Fibroblast of lung (primary cell): ENCODE results near the gene HIP1. TPM values are rescaled to one million over a fixed set of nuclear protein-coding genes. Genes with fewer than 3 reads are reported as not detected.

ENCODE experiments used
- DNase-seq, 2 donors: peaks; one replicate each; pipeline versions ENCODE4 v3.0.0 to v3.0.0-alpha.2; 2010; ENCODE audit warnings: low read depth in 2 of 2
- H2AFZ ChIP-seq: 2 replicates; pipeline ENCODE4 v1.5.1; 2012; ENCODE audit warnings: low read length, control low read depth, inconsistent platforms
- H3K27ac ChIP-seq: 2 replicates; pipeline ENCODE4 v1.5.1; 2011; ENCODE audit warnings: low read length, control low read depth; ENCODE audit not compliant: insufficient read depth
- H3K27me3 ChIP-seq: 2 replicates; pipeline ENCODE4 v1.5.1; 2011; ENCODE audit warnings: mild to moderate bottlenecking, low read length; ENCODE audit not compliant: control insufficient read depth, insufficient read depth
- H3K36me3 ChIP-seq: 2 replicates; pipeline ENCODE4 v1.5.1; 2011; ENCODE audit warnings: low read length; ENCODE audit not compliant: control insufficient read depth, insufficient read depth
- H3K4me1 ChIP-seq: 2 replicates; pipeline ENCODE4 v1.5.1; 2011; ENCODE audit warnings: low read length; ENCODE audit not compliant: control insufficient read depth, insufficient read depth; ENCODE audit errors: extremely low read depth
- H3K4me2 ChIP-seq: 2 replicates; pipeline ENCODE4 v1.5.1; 2011; ENCODE audit warnings: low read length, control low read depth; ENCODE audit not compliant: insufficient read depth; ENCODE audit errors: extremely low read depth
- H3K4me3 ChIP-seq, 4 experiments: fragments of 200-600 bp in 1 of 4; sonication (generic) in 1 of 4; replicated peaks in 1 of 4; 2 replicates each; pipeline ENCODE4 v1.5.1; 2011 to 2016; ENCODE audit warnings: low read length in 4 of 4, low read depth in 3 of 4, mild to moderate bottlenecking in 3 of 4, control low read depth in 2 of 4, inconsistent platforms in 1 of 4, mixed read lengths in 1 of 4; ENCODE audit not compliant: insufficient read depth in 1 of 4; ENCODE audit errors: control extremely low read depth in 1 of 4
- H3K79me2 ChIP-seq: 2 replicates; pipeline ENCODE4 v1.5.1; 2012; ENCODE audit warnings: mild to moderate bottlenecking, low read length, inconsistent platforms; ENCODE audit not compliant: control insufficient read depth, insufficient read depth
- H3K9ac ChIP-seq: 2 replicates; pipeline ENCODE4 v1.5.1; 2011; ENCODE audit warnings: mild to moderate bottlenecking, low read length, control low read depth; ENCODE audit not compliant: insufficient read depth
- H3K9me3 ChIP-seq: 2 replicates; pipeline ENCODE4 v1.5.1; 2012; ENCODE audit warnings: low read depth, low read length; ENCODE audit not compliant: control insufficient read depth, insufficient read depth
- H4K20me1 ChIP-seq: 2 replicates; pipeline ENCODE4 v1.5.1; 2011; ENCODE audit warnings: low read length; ENCODE audit not compliant: control insufficient read depth, insufficient read depth; ENCODE audit errors: extremely low read depth
- CTCF ChIP-seq, 2 donors: IDR thresholded peaks in 1 of 2; conservative IDR thresholded peaks in 1 of 2; 1 replicate in 1 of 2; 2 replicates in 1 of 2; pipeline ENCODE4 v1.5.1; 2011 to 2012; ENCODE audit warnings: low read length in 2 of 2, control low read depth in 1 of 2, inconsistent platforms in 1 of 2, low read depth in 1 of 2, mild to moderate bottlenecking in 1 of 2
- EZH2 ChIP-seq: IDR thresholded peaks from 2 replicates; pipeline ENCODE4 v1.5.1; 2012; ENCODE audit warnings: low read length, control low read depth, mild to moderate bottlenecking; ENCODE audit errors: missing control alignments
- polyA plus RNA-seq, 2 donors: library from polyadenylated mRNA; depleted of rRNA in 1 of 2; stranded (reverse) in 1 of 2; unstranded in 1 of 2; fragments of >200 nt; gene quantifications; 2 replicates each; pipeline ENCODE4 v1.2.1, GENCODE V29; 2011 to 2012; ENCODE audit warnings: missing spikeins in 1 of 2
- total RNA-seq: library from RNA; depleted of rRNA; stranded (reverse); fragments of >200 nt; gene quantifications from 2 replicates; pipeline ENCODE4 v1.2.1, GENCODE V29; 2014

Gene HIP1
- total and polyA plus RNA-seq, 2 donors (not counting 1 experiment from before 2014, with no cell fraction given) = 27.2 to 31.3 TPM

- H3K9ac ChIP-seq = no peak overlapping the region
- no peak for TF ChIP-seq EZH2
- TF ChIP-seq CTCF (conservative IDR thresholded peaks at IDR 0.05 in 1 of 2, IDR thresholded peaks at IDR 0.05 in 1 of 2; ENCODE audit: low read depth in 1 of 2, low read length in 2 of 2) = no peak
- no peaks in the 10 kb centered on the region for H3K27me3 ChIP-seq
- H2AFZ ChIP-seq = no peak overlapping the region
- no peaks in the 10 kb centered on the region for H4K20me1 ChIP-seq
- no peaks in the 10 kb centered on the region for H3K9me3 ChIP-seq
- peaks cover 4% of the 10 kb centered on the region for H3K4me1 ChIP-seq
- DNase-seq = no peak
- no peaks in the 10 kb centered on the region for H3K36me3 ChIP-seq
- no peak overlapping the region for H3K4me3 ChIP-seq
- no peaks in the 10 kb centered on the region for H3K79me2 ChIP-seq
- no peak overlapping the region for H3K27ac ChIP-seq
- no peak overlapping the region for H3K4me2 ChIP-seq
These were observed 111.8 kb downstream of the HIP1 start for GRCh38 chr7:75626954-75627353.

- no peak overlapping the region for H3K27ac ChIP-seq
- no peak overlapping the region for H3K9ac ChIP-seq
- no peak for TF ChIP-seq CTCF (conservative IDR thresholded peaks at IDR 0.05 in 1 of 2, IDR thresholded peaks at IDR 0.05 in 1 of 2; ENCODE audit: low read depth in 1 of 2, low read length in 2 of 2)
- TF ChIP-seq EZH2 = no peak
- peaks cover 4% of the 10 kb centered on the region for H3K4me1 ChIP-seq
- H3K4me3 ChIP-seq = no peak overlapping the region
- no peak overlapping the region for H3K4me2 ChIP-seq
- no peak overlapping the region for H2AFZ ChIP-seq
- no peaks in the 10 kb centered on the region for H3K36me3 ChIP-seq
- no peaks in the 10 kb centered on the region for H3K9me3 ChIP-seq
- H3K27me3 ChIP-seq = no peaks in the 10 kb centered on the region
- DNase-seq = no peak
- no peaks in the 10 kb centered on the region for H4K20me1 ChIP-seq
- no peaks in the 10 kb centered on the region for H3K79me2 ChIP-seq
These were observed 112.9 kb downstream of the HIP1 start for GRCh38 chr7:75625868-75626267.

GRCh38 chr7:75624134-75624832 is 114.5 kb downstream of the HIP1 start:
- Histone ChIP-seq H3K4me2 (no peak overlapping the region), H2AFZ (no peak overlapping the region), H3K9ac (no peak overlapping the region), H3K4me1 (peaks cover 4% of the 10 kb centered on the region), H3K4me3 (no peak overlapping the region), H3K27ac (no peak overlapping the region), H3K27me3 (no peaks in the 10 kb centered on the region), H3K79me2 (no peaks in the 10 kb centered on the region), H4K20me1 (no peaks in the 10 kb centered on the region), H3K9me3 (no peaks in the 10 kb centered on the region), H3K36me3 (no peaks in the 10 kb centered on the region)
- TF ChIP-seq CTCF (conservative IDR thresholded peaks at IDR 0.05 in 1 of 2, IDR thresholded peaks at IDR 0.05 in 1 of 2; ENCODE audit: low read depth in 1 of 2, low read length in 2 of 2) (no peak), EZH2 (no peak)
- DNase-seq = peak; percentile 34 to 88
